ENCODE measurements around the gene C2CD3.

C2CD3 gene

DNA sequence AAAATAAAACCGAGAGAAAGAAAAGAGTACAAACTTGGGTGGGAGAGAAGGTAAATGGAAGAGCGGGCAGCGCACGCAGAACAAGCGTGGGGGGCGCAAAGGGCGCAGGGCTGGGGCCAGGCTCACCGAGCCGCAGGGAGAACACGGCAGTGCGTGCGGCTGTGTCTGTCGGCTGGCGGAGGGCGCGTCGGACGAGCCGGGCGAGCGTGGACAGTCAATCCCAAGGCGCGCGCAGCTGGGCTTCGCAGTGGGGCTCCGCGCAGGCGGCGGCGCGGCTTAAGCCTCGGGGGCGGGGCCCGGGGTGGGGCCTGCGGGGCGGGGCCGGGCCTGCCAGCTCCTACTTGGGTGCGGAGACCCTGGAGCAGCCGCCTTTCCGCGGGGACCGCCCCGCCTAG lies 188.2 kb downstream of the C2CD3 start, which contains the start of gene UCP2:
Gene UCP2, minus strand, starts transcription at position 249 of the 395 bp plus-strand sequence. CDS start 4,465 bp downstream, outside the sequence.
- DNase-seq (ENCODE audit: low read depth) = peak; percentile 76

DNA sequence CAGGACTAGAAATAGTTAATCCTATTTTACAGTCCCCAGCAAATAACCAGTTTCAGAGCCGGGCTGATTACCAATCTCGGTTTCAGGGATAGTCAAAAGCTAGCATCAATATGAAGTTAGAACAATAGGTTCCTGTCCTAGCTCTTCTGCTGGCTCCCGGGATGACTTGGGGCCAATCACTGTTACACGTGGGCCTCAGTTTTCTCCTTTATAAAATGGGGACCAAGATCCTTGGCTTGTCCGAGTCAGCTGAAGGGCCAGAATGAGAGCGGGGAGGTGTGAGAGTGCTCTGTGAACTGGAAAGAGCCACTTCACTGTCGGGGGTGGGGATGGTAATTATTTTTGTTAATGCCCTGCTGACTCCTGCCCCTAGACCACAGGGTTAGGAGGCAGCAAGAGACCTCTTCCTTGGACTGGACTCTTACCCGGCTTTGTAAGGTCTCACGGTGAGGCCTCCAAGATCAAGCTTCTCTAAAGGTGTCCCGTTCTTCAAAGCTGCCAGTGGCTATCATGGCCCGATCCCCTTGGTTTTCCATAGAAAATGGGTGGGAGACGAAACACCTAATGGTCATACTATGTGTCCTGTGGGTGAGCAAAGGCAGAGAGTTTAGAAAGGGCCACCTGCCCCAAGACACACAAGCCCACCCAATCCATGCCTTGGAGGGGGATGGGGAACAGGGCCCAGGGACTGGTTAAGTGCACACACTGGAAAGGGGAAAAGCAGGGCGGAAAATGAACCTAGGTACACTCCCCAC lies 189.6 kb downstream of the C2CD3 start:
- no peak for DNase-seq (ENCODE audit: low read depth)

DNA sequence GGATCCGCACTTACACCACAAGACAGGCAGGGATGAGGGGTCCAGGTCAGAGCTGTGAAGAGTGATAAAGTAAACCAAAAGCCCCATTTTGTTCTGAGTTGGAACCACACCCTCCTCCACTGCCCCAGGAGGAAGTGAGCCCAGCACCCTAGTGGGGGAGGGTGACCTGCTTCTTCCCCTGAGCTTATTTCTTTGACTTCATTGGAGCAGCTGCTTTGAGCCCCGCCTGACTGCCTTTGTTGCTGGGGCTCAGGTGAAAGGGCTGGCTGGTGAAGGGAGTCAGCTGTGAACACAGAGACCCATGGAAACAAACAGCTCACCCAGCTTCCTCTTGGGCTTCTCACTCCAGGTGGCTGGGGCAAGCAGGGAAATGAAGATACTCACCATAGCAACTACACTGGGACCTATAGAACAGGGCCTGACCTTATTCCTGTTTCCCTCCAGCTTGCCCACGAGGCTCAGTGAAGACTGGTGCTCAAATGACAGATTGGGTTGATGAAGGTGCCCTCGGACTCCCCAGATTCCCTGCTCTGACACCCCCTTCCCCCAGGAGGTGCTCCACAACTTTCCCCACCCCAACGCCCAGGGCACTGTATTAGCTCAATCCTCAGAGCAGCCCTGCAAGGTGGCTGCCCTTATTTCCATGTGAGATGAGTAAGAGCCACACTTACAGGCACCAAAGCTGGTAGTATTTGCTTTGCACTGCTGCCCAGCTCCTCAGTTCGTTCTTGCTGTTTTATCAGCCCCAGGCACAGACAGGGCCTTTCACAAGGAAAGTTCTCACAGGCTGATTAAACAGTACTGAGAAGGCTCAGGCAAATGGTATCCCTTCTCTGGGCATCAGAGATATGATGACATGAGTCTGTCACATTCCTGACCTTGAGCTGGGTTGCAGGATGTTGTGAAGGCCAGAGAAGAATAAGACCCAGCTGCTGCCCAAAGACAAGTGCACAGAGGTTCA lies 190.5 kb downstream of the C2CD3 start:
- DNase-seq (ENCODE audit: low read depth) = peak; percentile 69

DNA sequence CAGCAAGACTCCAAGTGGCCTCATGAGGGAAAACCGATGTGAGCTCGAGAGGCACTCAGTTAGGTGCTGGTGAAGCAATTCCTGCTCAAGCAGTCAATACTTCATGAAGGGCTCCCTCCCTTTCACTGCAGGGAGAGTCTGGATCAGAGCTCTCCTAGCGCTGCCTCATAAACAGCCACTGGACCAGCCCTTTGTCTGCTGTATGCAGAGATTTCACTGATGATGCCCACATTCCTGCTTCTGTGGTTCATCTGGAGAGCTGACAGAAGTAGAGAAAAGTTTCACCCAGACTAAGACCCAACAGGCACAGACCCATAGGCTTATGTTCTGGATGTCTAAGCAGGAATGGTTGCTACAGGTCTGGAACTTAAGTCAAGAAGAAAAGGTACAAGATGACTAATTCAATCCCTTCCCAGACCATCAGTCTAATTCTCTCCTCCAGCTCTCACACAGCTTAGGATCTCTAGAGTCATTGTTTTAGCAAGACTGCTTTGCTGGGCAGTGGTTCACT lies 192.2 kb downstream of the C2CD3 start:
- DNase-seq (ENCODE audit: low read depth) = no peak

DNA sequence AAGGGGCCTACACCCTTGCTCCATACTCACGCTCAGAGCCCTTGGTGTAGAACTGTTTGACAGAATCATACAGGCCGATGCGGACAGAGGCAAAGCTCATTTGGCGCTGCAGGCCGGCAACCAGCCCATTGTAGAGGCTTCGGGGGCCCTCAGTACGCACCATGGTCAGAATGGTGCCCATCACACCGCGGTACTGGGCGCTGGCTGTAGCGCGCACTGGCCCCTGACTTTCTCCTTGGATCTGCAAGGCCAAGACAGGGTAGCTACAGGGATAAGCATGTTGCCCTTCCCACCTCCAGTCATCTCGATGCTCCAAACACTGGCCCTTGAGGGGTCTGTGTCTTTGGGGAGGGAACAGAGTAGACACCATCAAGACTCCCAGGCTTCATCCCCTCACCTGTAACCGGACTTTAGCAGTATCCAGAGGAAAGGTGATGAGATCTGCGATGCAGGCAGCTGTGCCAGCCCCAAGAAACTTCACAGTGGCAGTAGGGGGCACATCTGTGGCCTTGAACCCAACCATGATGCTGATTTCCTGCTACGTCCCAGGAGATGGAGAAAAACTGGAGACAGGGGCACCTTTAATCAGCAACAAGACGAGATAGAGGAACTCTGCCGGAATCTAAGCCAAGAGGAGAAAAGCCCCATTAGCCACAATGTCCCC lies 192.8 kb downstream of the C2CD3 start:
- DNase-seq (ENCODE audit: low read depth) = no peak

DNA sequence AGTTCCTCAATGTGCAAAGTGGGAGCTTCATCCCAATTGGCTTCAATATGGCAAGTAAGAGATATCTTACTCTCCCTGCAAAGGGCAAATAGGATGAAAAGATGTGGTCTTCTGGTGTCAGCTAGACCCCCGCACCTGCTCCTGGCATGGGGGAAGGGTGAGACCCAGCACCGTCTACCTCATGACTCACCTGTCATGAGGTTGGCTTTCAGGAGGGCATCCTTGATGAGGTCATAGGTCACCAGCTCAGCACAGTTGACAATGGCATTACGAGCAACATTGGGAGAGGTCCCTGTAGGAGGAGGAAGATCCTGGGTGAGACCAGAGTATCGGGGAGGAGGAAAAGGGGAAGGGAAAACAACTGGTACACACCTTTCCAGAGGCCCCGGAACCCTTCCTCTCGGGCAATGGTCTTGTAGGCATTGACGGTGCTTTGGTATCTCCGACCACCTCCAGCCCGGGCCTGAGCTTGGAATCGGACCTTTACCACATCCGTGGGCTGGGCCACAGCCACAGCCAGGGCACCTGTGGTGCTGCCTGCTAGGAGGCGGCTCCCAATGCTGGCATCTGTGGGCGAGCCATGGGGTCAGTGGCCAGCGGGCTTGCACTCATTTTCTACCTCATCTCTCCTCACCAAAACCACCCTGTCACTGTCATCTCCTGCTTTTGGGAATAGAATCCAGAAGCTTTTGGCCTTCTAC lies 194.2 kb downstream of the C2CD3 start:
- DNase-seq (ENCODE audit: low read depth) = no peak

DNA sequence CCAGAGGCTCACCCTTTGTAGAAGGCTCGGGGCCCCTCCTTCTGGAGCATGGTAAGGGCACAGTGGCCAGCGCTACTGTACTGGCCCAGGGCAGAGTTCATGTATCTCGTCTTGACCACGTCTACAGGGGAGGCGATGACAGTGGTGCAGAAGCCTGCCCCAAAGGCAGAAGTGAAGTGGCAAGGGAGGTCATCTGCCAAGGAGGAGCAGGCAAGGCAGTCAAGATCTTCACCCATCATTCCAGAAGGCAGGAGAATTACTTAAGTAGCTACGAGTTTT lies 195.4 kb downstream of the C2CD3 start:
- DNase-seq (ENCODE audit: low read depth) = no peak

DNA sequence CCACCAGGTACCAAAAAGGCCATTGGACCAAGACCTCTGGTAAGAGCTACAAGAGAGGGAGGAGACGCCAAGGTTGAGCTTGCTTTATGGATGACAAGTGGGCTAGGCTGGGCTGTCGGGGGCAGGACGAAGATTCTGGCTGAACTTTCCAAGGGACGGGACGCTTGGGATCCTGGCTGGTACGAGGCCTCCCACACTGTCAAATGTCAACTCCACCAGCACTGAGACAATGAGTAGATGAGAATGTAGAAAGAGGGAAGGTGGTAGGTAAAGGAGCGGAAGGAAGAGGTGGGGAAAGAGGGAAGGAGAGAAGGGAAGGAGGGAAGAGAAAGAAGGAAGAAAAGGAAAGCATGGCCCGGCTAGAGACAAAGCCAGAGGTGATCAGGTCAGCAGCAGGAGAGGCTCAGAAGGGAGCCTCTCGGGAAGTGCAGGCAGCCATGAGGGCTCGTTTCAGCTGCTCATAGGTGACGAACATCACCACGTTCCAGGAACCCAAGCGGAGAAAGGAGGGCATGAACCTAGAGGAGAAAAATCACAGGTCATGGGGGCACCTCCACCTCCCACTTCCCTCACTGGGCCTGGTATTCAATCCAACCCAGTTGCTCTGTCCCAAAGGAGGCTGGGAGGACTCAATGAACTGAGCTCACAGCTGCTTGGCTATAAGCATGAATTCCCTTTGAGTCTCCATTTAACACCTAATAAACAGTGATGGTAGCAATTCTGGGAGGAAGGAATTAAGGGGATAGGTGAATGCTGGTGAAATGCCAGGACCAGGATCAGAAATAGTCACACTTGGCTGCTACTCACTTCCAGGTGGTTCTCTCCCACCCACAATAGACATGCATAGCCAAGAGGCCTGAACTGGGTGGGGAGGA lies 196.0 kb downstream of the C2CD3 start:
- no peak for DNase-seq (ENCODE audit: low read depth)

DNA sequence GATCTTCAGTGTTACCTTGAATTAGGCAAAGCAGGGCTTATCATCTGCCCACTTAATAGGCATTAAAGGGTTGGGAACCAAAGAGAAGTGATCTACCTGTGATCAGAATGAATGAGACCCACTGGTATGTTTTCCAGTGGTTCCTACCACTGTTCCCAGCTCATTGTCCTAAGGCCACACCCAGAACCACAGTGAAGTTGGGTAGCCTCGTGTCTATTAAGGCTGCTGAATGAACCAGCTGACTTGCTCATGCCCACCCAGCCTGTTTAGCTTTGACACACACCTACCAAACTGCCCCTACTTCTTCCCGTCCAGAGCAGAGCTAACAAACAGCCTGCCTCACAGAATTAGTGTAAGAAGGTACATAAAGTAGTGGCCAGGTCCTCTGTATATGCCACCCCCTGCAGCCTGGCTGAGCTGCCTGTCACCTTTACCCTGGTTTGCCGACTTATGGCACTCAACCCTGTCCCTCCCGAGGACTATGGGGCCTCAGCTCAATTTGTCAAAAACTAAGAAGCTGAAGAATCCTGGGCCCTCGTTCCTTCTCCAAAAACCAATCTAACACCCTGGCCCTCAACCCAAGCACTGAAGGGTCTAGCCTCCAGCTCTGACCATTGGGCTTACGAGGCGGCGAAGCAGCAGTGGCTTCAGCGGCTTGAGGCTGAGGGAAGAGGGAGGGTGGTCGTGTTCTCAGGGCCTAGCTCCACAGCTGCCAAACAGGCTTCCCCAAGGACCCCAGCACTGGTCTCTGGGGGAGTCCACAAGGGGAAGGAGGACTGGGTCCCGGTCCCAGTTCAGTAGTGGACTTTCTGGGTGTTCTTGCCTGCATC lies 198.0 kb downstream of the C2CD3 start:
- DNase-seq (ENCODE audit: low read depth) = no peak

DNA sequence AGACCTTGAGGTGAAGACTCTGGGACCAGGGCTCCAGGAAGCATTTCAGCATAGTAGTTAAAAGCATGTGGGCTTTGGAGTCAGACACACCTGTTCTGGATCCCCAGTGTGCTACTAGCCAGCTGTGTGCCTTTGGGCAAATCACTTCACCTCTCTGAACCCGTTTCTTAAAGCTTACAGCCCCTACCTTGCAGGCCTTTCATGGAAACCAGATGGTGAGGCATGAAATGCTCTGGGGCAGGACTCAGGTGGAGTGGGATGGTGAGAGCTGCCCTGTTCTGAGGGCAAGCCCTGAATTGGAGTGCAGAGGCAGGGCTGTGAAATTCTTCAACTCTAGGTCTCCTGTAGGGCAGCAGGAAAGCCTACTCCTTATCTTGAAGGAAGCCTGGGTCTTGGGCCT lies 198.6 kb downstream of the C2CD3 start:
- DNase-seq (ENCODE audit: low read depth) = no peak

DNA sequence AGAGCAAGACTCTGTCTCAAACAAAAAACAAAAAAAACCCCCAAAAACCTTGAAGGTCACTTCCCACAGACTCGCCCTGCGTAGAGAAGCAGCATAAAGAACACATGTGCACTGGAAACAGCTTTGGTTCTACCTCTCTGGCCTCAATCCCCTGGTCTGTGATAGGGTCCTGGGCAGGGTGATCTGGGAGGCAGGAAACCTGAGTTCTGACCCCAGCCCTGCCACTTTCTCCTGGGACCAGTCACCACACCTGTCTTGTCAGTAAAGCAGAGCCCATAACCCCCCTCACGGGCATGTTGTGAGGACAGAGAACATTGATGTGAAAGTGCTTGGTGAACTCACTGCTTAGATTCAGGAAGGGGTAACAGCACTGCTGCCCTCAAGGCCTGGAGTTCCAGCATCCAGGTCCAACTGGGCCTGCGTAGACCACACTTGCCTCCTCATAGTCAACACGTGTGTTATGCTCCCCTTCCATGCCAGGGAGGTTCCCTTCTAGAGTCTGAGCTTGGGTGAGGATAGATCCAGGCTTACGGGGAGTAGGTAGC lies 199.6 kb downstream of the C2CD3 start:
- no peak for DNase-seq (ENCODE audit: low read depth)

DNA sequence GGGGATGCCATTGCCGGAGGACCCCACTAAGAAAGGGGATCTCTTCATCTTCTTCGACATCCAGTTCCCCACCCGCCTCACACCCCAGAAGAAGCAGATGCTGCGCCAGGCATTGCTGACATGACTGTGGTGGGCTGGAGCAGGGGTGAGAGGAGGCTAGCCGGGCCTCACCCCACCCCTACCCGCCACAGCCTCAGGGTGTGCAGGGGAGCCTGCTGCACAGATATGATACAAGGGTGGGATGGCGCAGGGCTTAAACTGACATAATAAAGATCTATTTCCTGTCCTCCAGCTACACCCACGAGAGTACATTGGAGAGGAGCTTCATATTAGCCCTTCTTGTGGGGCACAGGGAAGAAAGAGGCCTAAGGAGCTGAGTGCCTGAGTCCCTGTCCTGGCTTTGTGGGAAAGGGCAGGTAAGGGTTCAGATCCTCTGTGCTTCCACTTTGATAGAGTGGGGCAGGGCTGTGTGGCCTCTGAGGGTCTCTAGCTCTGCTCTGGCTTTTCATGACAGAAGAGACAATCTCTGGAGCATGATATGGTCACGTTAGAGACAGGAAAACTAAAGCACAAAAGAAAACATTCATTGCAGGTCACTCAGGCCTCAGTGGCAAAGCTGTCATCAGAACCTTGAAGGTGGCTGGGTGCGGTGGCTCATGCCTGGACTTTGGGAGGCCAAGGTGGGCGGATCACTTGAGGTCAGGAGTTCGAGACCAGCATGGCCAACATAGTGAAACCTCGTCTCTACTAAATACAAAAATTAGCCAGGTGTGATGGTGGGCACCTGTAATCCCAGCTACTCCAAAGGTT lies 200.6 kb downstream of the C2CD3 start:
- no peak for DNase-seq (ENCODE audit: low read depth)

DNA sequence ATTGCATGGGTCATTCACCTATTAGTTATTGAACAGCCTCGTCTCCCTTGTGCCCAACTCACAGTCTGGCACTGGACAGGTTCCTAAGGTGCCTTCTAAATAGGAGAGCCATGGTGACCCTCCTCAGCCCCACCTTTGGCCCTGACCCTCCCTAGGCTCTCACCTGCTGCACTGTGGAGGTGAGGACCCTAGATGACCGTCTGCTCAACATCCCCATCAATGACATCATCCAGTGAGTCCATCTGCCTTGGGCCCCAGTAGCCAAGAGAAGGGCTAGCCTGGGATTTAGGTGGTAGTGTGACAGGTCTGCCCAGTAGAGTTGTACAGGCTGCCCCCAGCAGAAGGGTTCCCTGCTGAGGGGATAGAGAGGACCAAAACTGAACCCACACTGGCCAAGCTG lies 201.7 kb downstream of the C2CD3 start:
- no peak for DNase-seq (ENCODE audit: low read depth)

DNA sequence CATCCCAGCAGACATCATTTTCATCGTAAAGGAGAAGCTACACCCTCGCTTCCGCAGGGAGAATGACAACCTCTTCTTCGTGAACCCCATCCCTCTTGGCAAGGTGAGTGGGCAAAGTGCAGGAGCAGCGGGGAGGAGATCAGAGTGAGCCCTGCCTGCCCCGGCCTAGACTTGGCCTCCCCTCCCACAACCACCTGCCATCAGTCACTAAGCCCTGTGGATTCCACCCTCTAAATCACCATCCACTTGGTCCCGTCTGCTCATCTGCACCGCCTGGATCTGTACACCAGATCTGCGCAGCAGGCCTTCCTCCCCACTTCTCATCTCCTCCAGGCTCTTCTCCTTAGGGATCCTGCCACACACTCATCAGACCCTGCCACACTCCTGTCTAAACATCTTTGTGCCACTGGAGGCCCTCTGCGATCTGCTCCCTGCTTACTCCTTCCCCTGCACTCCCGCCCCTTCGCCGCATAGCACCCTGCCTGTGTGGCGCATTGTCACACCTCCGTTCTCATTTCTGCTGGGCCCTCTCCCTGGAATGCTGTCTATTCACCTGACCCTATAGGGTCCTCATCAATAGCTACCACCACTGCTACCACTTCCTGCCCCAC lies 202.3 kb downstream of the C2CD3 start:
- DNase-seq (ENCODE audit: low read depth) = no peak

DNA sequence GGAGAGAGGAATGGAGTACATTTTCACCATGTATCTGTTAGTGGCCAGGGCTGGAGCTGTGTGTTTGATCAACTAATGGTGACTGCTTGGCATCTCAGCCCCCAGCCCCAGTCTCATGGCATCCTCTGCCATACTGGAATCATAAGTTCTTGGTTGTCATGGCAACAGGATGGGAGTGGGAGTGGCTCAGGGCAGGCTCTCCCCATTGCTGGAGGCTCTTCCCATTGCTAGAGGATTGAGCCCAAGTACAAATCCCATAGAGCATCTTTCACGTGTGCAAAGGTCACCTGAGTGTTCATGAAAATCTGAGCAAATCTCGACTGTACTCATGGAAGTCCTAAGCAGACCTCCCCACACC lies 205.1 kb downstream of the C2CD3 start:
- no peak for DNase-seq (ENCODE audit: low read depth)

DNA sequence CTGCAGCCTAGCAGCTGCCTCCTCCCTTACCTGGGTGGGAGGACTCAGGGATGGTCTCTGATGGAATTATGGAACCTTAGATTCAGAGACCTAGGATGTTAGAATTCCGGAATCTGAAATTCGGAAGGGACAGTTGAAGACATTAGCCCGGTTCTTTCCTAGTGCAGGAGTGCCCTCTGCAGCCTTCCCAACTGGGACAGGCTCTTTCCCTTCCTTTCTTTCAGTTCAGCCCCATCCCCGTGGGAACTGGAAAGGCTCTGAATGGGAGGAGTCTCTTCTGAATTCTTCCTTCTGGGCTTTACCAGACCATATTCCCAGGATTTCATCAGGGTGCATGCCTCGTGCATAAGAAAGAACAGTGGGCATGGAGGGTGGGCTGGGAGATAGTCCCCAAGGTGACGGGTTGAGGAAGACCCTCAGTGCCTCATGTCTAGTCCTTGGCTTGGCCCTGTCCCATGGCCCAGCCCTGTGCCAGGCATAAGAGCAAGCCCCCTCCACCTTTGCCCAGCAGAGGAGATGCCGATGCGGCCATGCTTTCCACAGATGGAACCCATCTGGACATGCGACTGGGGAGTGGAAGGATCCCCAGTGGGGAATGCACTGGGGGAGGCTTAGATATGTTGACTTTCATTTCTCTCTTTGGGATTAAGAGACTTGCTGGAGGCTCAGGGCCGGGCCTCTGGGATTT lies 205.6 kb downstream of the C2CD3 start:
- no peak for DNase-seq (ENCODE audit: low read depth)

DNA sequence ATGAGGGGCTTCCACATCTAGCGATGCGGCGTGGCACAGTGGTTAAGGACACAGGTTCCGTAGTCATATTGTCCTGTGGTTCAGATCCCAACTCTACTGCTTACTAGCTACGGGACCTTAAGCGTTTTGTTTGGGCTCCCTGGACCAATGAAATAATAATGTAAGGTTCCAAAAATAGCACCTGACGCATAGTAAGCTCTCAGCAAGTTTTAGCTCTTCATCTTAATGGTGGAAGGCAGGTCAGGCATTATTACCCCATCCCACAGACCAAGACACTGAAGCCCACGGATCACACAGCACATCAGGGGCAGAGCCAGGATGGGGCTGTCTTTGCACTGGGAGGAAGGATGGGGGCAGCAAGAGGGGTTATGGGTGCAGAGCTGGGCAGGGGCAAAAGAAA lies 206.9 kb downstream of the C2CD3 start:
- no peak for DNase-seq (ENCODE audit: low read depth)
